Endothelial cell of hepatic sinusoid (primary cell): ENCODE data around the gene RALGAPA2.

Experiments used
- in situ Hi-C: cut with HindIII; loops from 2 replicates; pipeline ENCODE4 v1.10.0; 2017; ENCODE audit warnings: low sequenced_read_pairs

Gene RALGAPA2

DNA sequence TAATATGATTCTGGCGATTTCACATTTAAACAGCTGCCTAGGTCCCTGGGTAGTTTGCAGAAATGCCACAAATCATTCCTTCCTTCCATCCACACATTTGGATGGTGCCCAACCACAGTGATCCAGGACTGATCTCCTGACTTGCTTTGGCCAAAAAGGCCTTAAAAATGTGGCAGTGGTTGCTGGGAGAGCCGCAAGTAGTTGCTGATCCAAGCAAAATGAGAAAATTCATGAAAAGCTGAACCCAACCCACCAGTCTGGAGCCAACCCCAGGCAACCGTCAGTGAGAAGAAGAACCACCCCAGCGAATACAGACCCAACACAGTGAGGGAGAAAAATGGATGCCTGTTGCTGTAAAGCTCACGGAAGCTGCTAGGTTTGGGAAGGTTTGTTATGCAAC, 25.1 kb downstream of the RALGAPA2 start:
- in situ Hi-C loops, result no loop called here

- in situ Hi-C loops, result no loop called here
These were observed 26.8 kb downstream of the RALGAPA2 start for GRCh38 chr20:20685635-20686034.

DNA sequence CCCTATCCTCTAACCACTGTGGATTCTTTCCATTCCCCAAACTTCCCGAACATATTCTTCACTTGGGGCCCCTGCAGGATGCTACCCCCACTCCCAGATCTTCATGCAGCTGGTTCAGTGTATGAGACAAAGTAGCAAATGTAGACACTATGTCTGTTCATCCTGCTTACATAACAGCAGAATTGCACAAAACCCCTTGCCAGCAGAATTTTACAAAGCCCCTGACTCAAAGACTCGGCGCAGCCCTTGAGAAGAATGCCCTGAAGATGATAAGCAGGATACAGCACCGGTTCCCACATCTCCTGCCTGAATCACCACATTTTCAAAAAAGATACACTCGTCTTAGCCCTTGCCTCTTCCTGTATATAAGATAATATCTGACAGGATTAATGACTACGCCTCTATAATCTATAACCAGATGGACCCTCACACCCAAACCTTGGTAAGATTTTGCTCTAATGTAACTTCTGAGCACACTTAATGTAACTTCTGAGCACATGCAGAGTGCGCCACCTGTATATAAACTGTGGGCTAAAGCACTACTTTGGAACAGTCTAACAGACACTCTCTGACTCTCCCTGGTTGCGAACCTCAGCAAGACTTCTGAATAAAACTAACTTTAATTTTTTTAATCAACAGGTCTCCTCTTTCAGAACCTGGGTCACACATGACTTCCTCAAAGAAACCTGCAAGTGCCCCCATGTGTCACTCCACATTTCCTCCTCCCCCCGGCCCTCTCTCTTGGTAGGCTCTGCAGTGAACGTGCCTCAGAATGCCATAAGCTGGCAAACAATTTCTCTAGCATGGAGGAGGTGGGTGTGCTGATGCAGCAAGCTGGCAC, 28.7 kb downstream of the RALGAPA2 start:
- in situ Hi-C loops, result no loop called here

DNA sequence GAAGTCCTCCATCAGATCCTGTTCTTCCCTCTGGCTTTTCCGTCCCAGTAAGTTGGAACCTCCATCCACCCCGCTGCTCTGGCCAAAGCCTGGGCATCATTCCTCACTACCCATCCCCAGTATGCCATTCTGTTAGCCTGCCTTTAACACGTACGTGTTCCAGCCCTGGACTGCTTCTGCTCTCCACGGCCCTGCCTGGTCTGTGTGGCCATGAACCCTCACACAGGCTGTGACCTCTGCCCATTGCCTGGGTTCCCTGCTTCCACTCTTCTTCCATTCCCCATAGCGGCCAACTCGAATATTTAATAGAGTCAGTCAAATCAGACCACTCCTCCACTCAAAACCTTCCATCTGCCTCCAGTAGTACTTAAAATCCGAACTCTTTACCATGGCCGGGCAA, 29.4 kb downstream of the RALGAPA2 start:
- in situ Hi-C loops, result no loop called here

DNA sequence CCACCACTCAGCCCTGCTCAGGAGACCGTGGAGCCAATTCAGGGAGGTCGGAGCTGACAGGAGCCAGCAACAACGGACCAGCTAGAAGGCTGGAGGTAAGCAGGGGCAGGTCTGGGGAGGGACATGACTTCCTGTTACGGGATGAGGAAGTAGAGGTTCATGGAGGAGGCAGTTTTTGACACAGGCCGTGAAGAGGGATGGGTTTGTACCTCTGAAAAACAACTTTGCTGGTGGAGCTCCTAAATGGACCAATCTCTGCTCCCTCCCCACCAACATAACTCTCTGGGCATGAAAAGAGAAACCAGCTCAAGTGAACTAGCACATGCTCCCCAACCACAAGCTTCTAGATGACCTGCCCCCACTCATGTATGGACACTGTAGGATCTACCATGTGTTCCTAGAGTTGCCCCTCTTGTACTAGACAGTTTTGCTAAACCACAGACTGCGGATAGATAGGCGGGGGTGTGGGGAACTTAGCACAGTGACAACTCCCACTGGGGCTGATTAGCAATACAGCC, 31.4 kb downstream of the RALGAPA2 start:
- in situ Hi-C loops, result no loop called here

GRCh38 chr20:20679316-20679715, 33.1 kb downstream of the RALGAPA2 start:
- in situ Hi-C loops, result no loop called here

DNA sequence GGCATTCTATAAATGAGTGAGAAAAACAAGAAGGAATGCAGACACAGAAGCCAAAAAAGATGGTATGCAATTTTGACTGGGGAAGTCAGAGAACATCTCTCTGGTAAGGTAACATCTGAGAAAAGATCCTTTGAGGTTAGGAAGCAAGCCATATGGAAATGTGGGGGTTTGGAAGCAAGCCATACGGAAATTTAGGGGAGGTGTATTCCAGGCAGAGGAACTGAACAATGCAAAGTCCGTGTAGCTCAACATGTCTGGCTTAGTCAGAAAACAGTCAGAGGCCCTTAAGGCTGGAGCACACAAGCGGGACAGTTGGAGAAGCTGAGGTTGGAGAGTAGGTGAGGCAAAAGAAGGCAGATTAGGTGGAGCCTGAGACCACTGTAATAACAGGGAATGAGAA, 35.3 kb downstream of the RALGAPA2 start:
- in situ Hi-C loops, result no loop called here

DNA sequence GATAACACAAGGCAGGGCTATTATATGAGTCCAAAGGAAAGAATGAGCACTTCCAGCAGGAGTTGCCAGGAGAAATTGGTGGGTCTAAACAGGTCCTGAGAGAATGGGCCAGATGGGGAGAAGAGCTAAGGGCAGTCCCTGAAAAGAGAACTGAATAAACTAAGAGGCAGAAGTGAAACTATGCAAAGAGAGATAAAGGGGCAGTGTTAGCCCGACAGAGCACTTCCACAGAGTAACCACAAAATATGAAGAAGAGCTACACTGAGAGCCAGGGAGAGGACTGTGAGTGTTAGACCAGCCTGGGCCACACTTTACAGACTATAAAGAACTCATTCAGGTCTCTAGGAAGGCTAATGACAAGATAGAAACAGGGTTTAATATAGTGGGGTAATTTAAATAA, 43.8 kb downstream of the RALGAPA2 start:
- in situ Hi-C loops, result no loop called here

GRCh38 chr20:20666359-20666758, 46.1 kb downstream of the RALGAPA2 start:
- in situ Hi-C loops, result no loop called here

DNA sequence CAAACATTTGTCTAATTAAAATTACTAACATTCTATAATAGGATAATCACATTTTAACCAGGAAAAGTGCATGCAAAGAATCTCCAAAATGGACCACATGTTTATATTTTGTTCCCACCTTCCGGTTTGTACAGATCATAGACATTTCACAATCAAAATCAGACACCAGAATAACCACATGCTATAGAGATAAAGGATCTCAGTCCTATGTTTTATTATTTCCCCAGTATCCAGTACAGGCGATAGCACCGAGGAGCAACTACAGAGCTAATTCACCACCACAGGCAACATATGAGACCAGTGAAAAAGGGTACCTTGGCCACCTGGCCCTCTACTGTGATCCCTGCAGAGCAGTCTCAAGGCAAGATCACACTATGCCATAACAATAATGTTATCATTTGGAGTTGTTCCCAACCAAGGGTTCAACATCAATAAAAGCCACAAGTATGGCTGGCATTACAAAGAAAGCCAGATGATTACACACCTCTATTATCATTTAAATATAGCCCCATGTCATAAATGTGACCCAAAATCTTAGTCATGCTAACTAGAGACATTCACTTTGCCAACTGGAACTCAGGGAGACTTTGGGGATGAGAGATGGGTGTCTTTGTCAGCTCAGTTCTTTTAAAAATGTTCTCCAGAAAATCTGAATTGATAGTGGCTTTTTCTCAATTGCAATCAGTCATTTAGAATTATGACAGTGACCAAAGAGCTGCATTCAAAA, 46.7 kb downstream of the RALGAPA2 start:
- in situ Hi-C loops, result no loop called here

- in situ Hi-C loops, result no loop called here
These were observed 47.5 kb downstream of the RALGAPA2 start for GRCh38 chr20:20664795-20665589.

DNA sequence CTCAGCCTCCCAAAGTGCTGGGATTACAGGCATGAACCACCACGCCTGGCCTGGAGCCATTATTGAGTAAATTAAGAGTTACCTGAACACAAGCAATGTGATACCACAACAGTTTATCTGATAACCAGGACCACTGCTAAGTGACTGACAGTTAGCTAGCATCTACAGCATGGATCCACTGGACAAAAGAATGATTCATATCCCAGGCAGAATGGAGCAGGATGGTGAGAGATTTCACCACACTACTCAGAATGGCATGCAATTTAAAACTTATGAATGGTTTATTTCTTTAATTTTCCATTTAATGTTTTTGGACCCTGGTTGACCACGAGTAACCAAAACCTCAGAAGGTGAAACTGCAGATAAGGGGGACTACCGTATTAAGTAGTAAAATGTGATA, 48.6 kb downstream of the RALGAPA2 start:
- in situ Hi-C loops, result no loop called here

GRCh38 chr20:20658871-20659431, 53.5 kb downstream of the RALGAPA2 start:
- in situ Hi-C loops, result no loop called here

DNA sequence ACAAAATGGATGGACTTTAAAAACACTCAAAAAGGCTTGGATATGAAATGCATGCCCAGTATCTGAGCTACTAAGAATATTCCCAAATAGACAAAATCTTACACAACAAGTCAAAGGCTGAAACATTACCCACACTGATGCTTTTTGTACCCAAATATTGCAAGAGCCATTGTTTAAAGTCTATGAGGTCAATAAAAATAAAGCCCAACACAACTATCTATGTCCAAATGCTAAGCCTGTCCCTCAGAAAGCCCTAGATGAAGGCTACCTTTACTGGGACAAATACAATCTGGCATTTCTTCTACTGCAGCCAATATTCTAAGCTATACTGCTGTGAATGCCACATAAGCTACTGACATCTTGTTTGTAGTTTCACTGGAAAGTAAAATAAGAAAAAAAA, 54.3 kb downstream of the RALGAPA2 start:
- in situ Hi-C loops, result no loop called here

DNA sequence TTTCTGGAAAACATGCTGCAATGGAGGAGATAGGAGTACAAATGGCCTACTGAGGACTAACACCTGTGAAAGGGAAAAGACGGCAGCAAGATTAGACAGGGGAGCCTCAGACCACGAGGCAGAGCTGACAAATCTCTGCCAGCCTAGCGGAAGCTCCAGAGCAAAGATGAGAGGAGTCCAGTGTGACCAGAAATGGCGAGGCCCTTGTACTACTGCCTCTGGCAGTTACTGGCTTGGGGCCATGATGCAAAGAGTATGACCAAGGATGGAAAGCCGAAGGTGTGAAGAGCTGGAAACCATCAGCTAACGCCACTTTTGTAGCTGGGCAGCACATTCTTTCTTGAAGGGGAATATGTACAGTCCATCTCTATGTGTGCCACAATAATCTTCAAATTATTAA, 55.4 kb downstream of the RALGAPA2 start:
- in situ Hi-C loops, result no loop called here

GRCh38 chr20:20655883-20656282, 56.6 kb downstream of the RALGAPA2 start:
- in situ Hi-C loops, result no loop called here

DNA sequence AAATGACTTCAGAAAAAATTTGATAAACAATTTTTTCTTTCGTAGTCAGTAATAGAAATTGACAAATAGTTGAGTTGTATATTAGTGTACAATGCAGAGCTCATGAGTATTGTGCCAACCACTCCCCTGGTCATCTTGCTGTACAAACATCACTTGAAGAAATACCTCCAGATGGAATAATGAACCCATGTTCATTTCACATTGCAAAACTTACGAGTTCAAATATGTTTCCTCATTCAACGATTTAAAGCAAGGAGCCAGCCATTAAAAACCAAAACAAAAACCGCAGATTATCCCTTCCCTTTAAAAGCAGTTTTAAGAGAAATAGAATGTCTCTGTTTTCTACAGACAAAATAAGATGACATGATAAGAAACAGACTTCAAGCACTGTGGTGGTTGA, 62.5 kb downstream of the RALGAPA2 start:
- in situ Hi-C loops, result no loop called here

DNA sequence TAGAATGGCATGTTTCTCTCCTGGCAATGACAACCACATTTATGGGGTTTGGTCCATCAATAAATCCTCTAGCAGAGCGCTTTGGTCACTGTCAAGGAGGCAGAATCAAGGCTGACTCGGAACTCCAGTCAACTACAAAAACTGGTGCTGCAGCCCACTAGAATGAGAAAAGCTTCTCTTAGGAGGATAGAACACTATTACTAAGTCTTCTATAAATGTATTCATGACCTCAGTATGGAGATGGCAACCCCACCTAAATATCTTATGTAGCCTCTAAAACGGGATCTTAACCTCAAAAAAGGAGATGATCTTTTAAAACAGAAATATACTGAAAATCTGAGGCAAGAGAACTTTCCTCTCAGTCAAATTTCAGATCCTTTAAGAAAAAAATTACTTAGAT, 68.5 kb downstream of the RALGAPA2 start:
- in situ Hi-C loops, result no loop called here

DNA sequence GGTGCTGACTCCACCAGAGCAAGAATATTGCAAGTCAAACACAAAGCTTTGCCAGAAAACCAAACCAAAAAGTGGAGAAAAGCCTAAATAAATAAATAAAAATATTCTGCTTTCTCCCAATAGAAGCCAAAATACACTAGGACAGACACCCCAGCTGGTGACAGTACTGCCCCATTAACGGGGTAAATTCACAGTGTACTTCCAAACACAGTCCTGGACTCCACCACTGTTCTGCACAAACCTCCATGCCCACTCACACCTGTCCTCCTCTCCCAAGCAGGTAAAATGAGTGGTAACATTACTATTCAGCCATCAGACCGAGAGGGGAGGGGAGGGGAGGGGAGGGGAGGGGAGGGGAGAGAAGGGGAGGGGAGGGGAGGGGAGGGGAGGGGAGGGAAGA, 70.7 kb downstream of the RALGAPA2 start:
- in situ Hi-C loops, result no loop called here

- in situ Hi-C loops, result no loop called here
These were observed 73.6 kb downstream of the RALGAPA2 start for GRCh38 chr20:20638878-20639277.
